Measurements from ENCODE around the gene SLC30A4. TPM values are rescaled to one million over a fixed set of nuclear protein-coding genes. Genes with fewer than 3 reads are reported as not detected.

SLC30A4 gene
- total and polyA plus RNA-seq, 2 donors (not counting 1 experiment from before 2014, with no cell fraction given) = 6.7 to 12.2 TPM

DNA sequence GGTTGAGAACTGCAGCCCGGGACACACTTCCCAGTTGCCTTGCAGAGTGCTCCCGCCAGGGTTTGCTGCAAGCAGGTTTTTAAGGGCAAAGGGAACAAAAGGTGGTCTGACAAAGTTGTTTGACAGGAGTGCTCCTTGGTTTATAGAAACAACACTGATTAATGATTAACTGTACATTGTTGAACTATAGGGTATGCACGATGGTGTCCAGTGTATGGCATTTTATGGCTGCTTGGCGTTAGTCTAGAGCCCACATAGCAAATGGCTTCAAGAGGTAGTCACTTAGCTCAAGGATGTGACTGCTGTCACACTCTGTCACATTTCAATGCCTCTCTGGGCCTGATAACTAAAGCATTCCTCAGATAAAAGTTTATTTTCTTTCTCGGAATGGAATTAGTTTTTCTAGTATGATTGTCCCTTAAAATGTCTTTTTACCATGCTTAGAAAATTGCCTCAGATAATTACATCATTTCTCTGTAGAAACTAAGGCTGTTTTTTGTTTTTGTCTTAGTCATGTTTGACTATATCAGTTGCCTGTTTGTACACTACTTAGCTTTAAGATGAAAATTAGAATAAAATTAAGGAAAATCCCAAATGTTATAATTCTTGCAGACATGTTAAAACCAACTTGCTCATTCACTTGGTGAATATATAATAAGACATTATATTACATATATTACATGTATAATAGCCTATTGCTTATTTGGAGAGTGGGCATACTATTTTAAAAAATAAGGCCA is 82.9 kb downstream of the SLC30A4 start:
- Histone ChIP-seq H3K4me2 (ENCODE audit: extremely low read depth, insufficient read depth, low read length) (no peak overlapping the region), H2AFZ (ENCODE audit: low read length) (no peak overlapping the region), H3K79me2 (ENCODE audit: control insufficient read depth, insufficient read depth, low read length) (no peaks in the 10 kb centered on the region), H3K4me3 (replicated peaks in 1 of 4; ENCODE audit: control extremely low read depth in 1 of 4, insufficient read depth in 1 of 4, low read depth in 3 of 4, low read length in 4 of 4) (no peak overlapping the region), H4K20me1 (ENCODE audit: control insufficient read depth, extremely low read depth, insufficient read depth, low read length) (no peaks in the 10 kb centered on the region), H3K36me3 (ENCODE audit: control insufficient read depth, insufficient read depth, low read length) (no peaks in the 10 kb centered on the region), H3K9me3 (ENCODE audit: control insufficient read depth, insufficient read depth, low read depth, low read length) (no peaks in the 10 kb centered on the region), H3K27me3 (ENCODE audit: control insufficient read depth, insufficient read depth, low read length) (no peaks in the 10 kb centered on the region), H3K27ac (ENCODE audit: insufficient read depth, low read length) (no peak overlapping the region), H3K9ac (ENCODE audit: insufficient read depth, low read length) (no peak overlapping the region), H3K4me1 (ENCODE audit: control insufficient read depth, extremely low read depth, insufficient read depth, low read length) (no peaks in the 10 kb centered on the region)
- no peak for DNase-seq (ENCODE audit: low read depth in 2 of 2)
- TF ChIP-seq, protein P1, sequence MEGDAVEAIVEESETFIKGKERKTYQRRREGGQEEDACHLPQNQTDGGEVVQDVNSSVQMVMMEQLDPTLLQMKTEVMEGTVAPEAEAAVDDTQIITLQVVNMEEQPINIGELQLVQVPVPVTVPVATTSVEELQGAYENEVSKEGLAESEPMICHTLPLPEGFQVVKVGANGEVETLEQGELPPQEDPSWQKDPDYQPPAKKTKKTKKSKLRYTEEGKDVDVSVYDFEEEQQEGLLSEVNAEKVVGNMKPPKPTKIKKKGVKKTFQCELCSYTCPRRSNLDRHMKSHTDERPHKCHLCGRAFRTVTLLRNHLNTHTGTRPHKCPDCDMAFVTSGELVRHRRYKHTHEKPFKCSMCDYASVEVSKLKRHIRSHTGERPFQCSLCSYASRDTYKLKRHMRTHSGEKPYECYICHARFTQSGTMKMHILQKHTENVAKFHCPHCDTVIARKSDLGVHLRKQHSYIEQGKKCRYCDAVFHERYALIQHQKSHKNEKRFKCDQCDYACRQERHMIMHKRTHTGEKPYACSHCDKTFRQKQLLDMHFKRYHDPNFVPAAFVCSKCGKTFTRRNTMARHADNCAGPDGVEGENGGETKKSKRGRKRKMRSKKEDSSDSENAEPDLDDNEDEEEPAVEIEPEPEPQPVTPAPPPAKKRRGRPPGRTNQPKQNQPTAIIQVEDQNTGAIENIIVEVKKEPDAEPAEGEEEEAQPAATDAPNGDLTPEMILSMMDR (conservative IDR thresholded peaks at IDR 0.05 in 1 of 2, IDR thresholded peaks at IDR 0.05 in 1 of 2; ENCODE audit: low read depth in 1 of 2, low read length in 2 of 2) = no peak
- TF ChIP-seq EZH2 (IDR thresholded peaks at IDR 0.05; ENCODE audit: low read length, missing control alignments) = no peak

DNA sequence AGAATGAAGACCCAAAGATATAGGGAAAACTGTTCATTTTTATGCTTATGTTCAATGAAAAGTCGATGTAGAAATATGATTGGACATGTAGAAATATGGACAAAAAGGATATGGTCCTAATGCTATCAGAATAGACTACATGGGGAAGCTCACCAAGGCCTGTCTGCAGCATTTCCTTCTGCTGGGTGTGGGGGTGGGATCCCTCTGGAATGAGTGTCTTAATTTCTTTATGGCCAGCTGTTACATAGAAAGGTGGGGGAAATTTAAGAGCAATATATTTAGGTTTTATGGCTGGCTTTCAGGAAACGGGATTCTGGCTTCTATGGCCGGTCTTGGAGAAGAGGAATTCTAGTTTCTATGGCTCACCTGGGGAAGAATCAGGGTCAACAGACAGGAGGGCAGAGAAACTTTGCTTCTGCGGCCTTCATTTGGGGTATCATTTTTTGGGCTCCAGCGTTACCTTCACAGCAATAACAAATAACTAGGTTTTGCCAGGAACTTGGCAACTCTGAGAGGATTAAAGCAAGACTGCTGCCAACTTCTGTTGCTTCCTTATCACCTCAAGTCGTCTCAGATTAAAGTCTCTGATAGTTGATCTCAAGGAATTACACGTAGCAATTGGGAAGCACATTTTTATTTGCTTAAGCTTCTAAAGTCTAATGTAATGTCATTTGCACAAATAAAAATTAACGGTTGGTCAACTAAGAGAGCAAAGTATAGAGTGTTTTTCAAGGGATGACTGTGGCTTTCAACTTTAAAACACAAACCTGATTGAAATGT is 87.2 kb downstream of the SLC30A4 start:
- Histone ChIP-seq H3K4me2 (ENCODE audit: extremely low read depth, insufficient read depth, low read length) (no peak overlapping the region), H3K9me3 (ENCODE audit: control insufficient read depth, insufficient read depth, low read depth, low read length) (no peaks in the 10 kb centered on the region), H3K9ac (ENCODE audit: insufficient read depth, low read length) (no peak overlapping the region), H4K20me1 (ENCODE audit: control insufficient read depth, extremely low read depth, insufficient read depth, low read length) (no peaks in the 10 kb centered on the region), H3K27me3 (ENCODE audit: control insufficient read depth, insufficient read depth, low read length) (no peaks in the 10 kb centered on the region), H3K4me1 (ENCODE audit: control insufficient read depth, extremely low read depth, insufficient read depth, low read length) (no peaks in the 10 kb centered on the region), H2AFZ (ENCODE audit: low read length) (no peak overlapping the region), H3K4me3 (replicated peaks in 1 of 4; ENCODE audit: control extremely low read depth in 1 of 4, insufficient read depth in 1 of 4, low read depth in 3 of 4, low read length in 4 of 4) (no peak overlapping the region), H3K79me2 (ENCODE audit: control insufficient read depth, insufficient read depth, low read length) (no peaks in the 10 kb centered on the region), H3K36me3 (ENCODE audit: control insufficient read depth, insufficient read depth, low read length) (no peaks in the 10 kb centered on the region), H3K27ac (ENCODE audit: insufficient read depth, low read length) (no peak overlapping the region)
- no peak for DNase-seq (ENCODE audit: low read depth in 2 of 2)
- no peak for TF ChIP-seq EZH2 (IDR thresholded peaks at IDR 0.05; ENCODE audit: low read length, missing control alignments)
- TF ChIP-seq, protein P1 (conservative IDR thresholded peaks at IDR 0.05 in 1 of 2, IDR thresholded peaks at IDR 0.05 in 1 of 2; ENCODE audit: low read depth in 1 of 2, low read length in 2 of 2) = no peak

DNA sequence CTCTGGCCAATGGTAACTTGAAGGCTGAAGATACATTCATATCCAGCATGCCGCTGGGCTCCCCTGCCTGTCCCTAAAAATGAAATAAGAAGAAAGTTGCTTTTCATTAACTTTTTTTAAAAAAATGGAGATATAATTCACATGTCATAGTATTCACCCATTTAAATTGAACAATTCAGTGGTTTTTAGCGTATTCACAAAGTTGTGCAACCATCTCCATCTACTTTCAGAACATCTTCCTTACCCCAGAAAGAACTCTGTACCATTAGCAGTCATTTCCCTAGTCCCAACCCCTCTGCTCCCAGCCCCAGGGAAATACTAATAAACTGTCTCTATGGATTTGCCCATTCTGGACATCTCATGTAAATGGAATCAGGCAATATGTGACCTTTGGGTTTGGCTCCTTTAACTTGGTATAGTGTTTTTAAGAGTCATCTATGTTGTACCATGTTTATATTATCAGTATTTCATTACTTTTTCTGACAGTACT is 88.4 kb downstream of the SLC30A4 start:
- H4K20me1 ChIP-seq (ENCODE audit: control insufficient read depth, extremely low read depth, insufficient read depth, low read length) = no peaks in the 10 kb centered on the region
- H3K9me3 ChIP-seq (ENCODE audit: control insufficient read depth, insufficient read depth, low read depth, low read length) = no peaks in the 10 kb centered on the region
- no peaks in the 10 kb centered on the region for H3K79me2 ChIP-seq (ENCODE audit: control insufficient read depth, insufficient read depth, low read length)
- DNase-seq (ENCODE audit: low read depth in 2 of 2) = peak in 1 of 2 donors; percentile 75
- no peaks in the 10 kb centered on the region for H3K27me3 ChIP-seq (ENCODE audit: control insufficient read depth, insufficient read depth, low read length)
- no peaks in the 10 kb centered on the region for H3K36me3 ChIP-seq (ENCODE audit: control insufficient read depth, insufficient read depth, low read length)
- TF ChIP-seq, protein P1 (conservative IDR thresholded peaks at IDR 0.05 in 1 of 2, IDR thresholded peaks at IDR 0.05 in 1 of 2; ENCODE audit: low read depth in 1 of 2, low read length in 2 of 2) = no peak
- no peak for TF ChIP-seq EZH2 (IDR thresholded peaks at IDR 0.05; ENCODE audit: low read length, missing control alignments)
- H3K4me3 ChIP-seq (replicated peaks in 1 of 4; ENCODE audit: control extremely low read depth in 1 of 4, insufficient read depth in 1 of 4, low read depth in 3 of 4, low read length in 4 of 4) = no peak overlapping the region
- no peaks in the 10 kb centered on the region for H3K4me1 ChIP-seq (ENCODE audit: control insufficient read depth, extremely low read depth, insufficient read depth, low read length)
- no peak overlapping the region for H3K4me2 ChIP-seq (ENCODE audit: extremely low read depth, insufficient read depth, low read length)
- H2AFZ ChIP-seq (ENCODE audit: low read length) = no peak overlapping the region
- H3K27ac ChIP-seq (ENCODE audit: insufficient read depth, low read length) = no peak overlapping the region
- no peak overlapping the region for H3K9ac ChIP-seq (ENCODE audit: insufficient read depth, low read length)

All from fibroblast of lung (primary cell).